ENCODE measurements around the gene TTC23L. TPM values are rescaled to one million over a fixed set of nuclear protein-coding genes. Genes with fewer than 3 reads are reported as not detected.

TTC23L gene, protein sequence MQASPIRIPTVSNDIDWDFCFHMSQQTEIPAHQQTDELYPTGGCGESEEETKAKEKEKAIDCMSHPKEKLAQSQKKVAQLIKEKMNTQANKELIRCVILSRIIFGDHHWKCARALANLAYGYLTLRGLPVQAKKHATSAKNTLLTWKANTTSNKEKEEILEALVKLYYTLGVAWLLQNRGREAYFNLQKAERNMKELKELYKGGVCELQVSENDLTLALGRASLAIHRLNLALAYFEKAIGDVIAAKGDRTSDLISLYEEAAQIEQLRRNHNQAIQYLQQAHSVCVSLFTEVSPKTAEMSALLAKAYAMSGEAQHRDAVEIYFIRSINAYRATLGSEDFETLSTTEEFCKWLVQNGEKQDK
- not detected for total RNA-seq
- long read RNA-seq, partial matches to known transcripts, result 0 of 1 reads
- long read RNA-seq, other reads (novel, unspliced or antisense), result 1 of 1 reads

- peak; percentile 95 to 98 for ATAC-seq
- DNase-seq, result peak; percentile 93
- intact Hi-C loops (cut with DNase I), result loop anchor here in 1 of 2 donors (10.0 kb wide), 1 partner anchor 184 kb away; the partner anchor contains the start of gene RAI14
Observed at GRCh38 chr5:34838785-34839714, at the start of gene TTC23L. TSS of gene TTC23L (plus strand) at chr5:34839164. CDS start at chr5:34840672, 1,508 bp downstream.

- ATAC-seq (no peak), DNase-seq (no peak)
- intact Hi-C loops (cut with DNase I), result no loop called here
Observed at GRCh38 chr5:34789639-34790038, 49.3 kb upstream of the TTC23L start.

DNA sequence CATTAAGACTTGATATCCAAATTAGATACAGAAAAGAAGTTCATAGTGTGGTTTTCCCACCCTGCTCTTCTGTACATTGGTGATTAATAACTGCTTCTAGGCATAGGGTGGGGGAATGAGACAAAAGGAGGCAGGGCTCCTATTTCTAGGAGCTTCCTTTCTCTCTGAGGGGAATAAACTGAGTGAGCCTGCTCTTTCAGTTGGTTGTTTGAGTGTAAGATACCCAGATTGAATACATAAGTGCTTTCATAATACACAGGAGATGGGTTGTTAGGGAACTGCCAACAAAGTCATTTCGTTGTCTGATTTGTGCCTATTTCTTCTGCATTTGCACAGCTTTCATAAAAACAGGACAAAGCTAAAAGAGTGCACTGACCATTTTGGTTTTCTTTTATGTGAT, 48.9 kb upstream of the TTC23L start:
- intact Hi-C loops (cut with DNase I), result no loop called here
- DNase-seq, result no peak
- ATAC-seq, result no peak

DNA sequence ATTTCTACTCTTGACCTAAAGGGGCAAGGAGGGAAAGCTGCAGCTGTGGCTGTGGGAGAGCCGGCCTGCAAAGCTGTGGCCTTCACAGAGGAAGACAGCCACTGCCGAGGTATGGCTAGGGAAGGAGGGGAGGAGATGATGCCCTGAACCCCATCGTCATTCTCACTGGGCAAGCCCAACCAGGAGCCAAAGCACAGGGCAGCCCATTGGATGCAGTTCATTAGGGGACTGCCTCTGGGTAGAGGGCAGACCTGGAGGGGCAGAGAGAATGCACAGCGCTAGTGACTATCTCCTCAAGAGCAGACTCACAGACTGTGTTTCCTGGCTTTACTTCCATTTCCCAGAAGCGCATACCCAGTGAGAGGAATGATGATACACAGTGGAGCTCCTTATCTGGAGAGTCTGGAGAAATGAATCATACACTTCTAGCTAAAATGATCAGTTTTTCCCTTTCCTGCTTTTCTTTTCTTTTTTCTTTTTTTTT, 47.2 kb upstream of the TTC23L start:
- ATAC-seq, result peak; percentile 76 to 94
- intact Hi-C loops (cut with DNase I), result no loop called here
- no peak for DNase-seq

DNA sequence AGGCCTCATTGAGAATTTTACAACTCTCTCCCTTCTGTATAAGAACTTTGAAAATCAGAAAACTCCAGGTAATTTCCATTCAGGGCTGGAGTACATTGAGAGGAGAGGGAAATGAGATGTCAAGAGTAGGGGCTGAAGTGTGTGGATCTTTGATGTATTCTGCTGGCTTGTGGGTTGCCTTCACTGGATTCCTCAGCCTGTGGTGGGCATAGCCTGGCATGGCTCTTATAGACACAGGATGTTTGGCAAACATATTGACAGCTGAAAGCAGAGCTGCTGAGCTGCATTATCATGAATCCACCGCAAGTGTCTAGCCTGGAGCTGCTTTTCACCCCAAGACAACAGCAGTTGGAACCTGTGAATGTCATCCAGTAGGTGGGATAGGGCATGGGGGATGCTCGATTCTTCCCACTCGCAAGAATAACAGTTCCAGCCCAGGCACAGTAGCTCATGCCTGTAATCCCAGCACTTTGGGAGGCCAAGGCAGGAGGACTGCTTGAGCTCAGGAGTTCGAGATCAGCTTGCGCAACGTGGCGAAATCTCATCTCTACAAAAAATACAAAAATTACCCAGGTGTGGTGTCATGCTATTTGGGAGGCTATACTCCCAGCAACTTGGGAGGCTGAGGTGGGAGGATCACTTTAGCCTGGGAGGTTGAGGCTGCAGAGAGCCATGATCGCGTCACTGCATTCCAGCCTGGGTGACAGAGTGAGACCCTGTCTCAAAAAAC, 36.0 kb upstream of the TTC23L start:
- ATAC-seq (no peak), DNase-seq (no peak)
- intact Hi-C loops (cut with DNase I), result no loop called here

DNA sequence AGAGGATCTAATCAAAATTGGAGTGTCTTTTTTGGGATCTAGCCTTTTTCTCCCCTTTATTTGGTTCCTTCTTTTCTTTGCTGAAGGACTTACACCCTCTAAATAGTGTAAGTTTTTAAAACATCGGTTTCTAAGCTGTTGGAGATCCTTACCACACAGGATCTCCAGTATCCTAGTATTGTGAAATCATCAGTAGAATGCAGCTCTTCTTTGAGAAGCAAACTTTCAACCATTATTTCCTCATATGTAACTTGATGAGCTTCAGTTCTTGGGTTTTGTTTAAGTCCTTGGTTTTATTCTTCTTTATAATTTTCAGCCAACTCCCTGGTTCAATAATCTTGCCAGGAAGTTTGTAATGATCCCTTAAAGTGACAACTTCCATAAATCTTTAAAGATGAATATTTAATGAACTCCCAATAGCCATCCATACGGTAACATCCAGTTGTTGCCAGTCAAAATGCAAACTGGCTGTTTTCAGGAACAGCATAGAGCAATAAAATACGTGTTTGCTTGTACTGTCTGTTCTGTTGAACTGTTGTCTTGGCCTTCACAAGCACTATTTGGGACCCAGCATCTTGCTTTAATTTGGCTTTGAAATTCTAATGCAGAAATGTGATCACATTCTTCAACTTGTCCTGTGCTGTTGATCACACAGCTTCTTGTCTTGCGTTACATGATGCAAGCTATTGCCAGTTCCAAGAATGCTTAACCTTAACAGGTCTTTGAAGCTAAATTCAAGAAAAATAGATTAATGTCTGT, 34.8 kb upstream of the TTC23L start:
- no peak for DNase-seq
- ATAC-seq, result no peak
- intact Hi-C loops (cut with DNase I), result no loop called here

- no peak for DNase-seq
- no peak for ATAC-seq
- intact Hi-C loops (cut with DNase I), result no loop called here
Observed at GRCh38 chr5:34804913-34805312, 34.1 kb upstream of the TTC23L start.

GRCh38 chr5:34806532-34806931, 32.4 kb upstream of the TTC23L start:
- intact Hi-C loops (cut with DNase I), result no loop called here
- DNase-seq, result no peak
- no peak for ATAC-seq

- intact Hi-C loops (cut with DNase I), result no loop called here
- ATAC-seq (no peak), DNase-seq (no peak)
Observed at GRCh38 chr5:34811706-34812105, 27.3 kb upstream of the TTC23L start.

GRCh38 chr5:34813509-34813908, 25.5 kb upstream of the TTC23L start:
- no peak for ATAC-seq
- no peak for DNase-seq
- intact Hi-C loops (cut with DNase I), result no loop called here

DNA sequence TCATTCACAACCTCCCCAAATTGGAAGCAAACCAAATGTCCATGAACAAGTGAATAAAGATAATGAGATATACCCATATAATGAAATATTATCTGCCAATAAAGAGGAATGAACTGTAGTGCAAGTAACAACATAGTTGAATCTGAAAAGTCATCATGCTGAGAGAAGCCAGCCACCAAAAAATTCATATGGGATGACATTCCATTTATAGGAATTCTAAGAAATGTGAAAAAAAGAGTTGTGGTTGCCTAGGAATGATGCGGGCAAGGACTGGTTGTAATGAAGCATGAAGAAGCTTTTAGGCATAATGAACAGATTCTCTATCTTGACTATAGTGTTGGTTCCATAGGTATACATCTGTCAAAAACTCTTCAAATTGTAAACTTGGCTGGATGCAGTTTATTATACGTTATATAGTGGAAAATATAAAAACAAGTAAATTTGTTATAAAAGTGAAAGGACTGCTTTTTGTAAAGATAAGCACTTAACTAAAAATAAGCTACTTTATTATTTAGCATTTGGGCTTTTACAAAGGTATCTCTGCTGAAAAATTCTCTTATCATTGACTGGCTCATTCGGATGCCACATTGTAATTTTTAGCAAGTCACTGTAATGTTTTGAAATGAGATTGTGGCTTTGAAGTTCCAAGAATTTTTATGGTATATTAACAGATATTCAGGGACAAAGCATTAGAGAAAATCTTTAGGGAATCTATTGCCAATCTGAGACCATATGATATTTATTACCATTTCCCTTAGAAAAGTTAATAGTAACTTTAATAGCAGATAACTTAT, 21.2 kb upstream of the TTC23L start:
- intact Hi-C loops (cut with DNase I), result no loop called here
- DNase-seq (no peak), ATAC-seq (no peak)

DNA sequence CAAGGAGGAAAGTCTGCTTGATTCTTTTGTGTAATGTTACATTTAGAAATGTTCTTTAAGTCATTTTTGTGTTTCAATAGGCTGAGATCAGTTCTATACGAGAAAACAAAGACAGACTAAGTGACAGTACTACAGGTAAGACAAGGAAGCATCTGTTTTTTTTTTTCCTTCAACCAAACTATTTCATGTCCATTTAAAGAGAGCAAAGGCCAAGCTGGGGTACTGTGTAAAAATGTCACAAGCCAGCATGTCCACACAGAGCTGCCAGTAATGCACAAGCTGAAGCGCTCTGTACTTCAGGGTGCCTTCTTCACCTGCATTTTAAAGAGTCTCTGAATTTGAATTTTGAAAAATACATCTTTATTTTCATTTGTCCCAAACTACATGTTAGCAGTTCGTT, 20.2 kb upstream of the TTC23L start:
- DNase-seq, result no peak
- intact Hi-C loops (cut with DNase I), result no loop called here

DNA sequence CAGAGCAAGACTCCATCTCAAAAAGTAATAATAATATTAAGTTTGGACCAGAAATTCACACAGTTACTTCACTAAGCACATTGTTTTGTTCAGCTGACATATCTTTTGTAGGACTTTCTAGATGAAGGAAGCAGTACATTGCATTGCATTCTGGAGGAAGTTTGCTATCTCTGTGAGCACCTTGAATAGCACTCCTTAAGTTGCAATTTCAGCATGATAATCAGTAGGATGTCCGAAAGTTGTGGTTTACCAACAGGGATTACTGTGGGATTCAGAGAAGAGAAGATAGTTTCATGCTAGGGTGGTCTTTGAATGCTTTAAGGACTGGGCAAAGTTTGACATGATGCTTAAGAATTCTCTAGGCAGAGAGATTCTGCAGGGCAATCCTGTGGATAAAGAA, 18.4 kb upstream of the TTC23L start:
- DNase-seq, result no peak
- intact Hi-C loops (cut with DNase I), result no loop called here
- no peak for ATAC-seq

More for the DNA sequence above, 20.2 kb upstream of the TTC23L start:
- no peak for ATAC-seq

DNA sequence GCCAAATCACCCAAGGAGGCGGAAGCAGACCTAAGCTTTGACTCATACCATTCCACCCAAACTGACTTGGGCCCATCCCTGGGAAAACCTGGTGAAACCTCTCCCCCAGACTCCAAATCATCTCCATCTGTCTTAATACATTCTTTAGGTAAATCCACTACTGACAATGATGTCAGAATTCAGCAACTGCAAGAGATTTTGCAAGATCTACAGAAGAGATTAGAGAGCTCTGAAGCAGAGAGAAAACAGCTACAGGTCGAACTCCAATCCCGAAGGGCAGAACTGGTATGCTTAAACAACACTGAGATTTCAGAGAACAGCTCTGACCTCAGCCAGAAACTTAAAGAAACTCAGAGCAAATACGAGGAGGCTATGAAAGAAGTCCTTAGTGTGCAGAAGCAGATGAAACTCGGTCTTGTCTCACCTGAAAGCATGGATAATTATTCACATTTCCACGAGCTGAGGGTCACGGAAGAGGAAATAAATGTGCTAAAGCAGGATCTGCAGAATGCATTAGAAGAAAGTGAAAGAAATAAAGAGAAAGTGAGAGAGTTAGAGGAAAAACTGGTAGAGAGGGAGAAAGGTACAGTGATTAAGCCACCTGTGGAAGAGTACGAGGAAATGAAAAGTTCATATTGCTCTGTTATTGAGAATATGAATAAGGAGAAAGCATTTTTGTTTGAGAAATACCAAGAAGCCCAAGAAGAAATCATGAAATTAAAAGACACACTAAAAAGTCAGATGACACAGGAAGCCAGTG, 15.8 kb upstream of the TTC23L start:
- ATAC-seq (no peak), DNase-seq (no peak)
- intact Hi-C loops (cut with DNase I), result no loop called here

- intact Hi-C loops (cut with DNase I), result no loop called here
- DNase-seq (no peak), ATAC-seq (no peak)
Observed at GRCh38 chr5:34826347-34826746, 12.6 kb upstream of the TTC23L start.

DNA sequence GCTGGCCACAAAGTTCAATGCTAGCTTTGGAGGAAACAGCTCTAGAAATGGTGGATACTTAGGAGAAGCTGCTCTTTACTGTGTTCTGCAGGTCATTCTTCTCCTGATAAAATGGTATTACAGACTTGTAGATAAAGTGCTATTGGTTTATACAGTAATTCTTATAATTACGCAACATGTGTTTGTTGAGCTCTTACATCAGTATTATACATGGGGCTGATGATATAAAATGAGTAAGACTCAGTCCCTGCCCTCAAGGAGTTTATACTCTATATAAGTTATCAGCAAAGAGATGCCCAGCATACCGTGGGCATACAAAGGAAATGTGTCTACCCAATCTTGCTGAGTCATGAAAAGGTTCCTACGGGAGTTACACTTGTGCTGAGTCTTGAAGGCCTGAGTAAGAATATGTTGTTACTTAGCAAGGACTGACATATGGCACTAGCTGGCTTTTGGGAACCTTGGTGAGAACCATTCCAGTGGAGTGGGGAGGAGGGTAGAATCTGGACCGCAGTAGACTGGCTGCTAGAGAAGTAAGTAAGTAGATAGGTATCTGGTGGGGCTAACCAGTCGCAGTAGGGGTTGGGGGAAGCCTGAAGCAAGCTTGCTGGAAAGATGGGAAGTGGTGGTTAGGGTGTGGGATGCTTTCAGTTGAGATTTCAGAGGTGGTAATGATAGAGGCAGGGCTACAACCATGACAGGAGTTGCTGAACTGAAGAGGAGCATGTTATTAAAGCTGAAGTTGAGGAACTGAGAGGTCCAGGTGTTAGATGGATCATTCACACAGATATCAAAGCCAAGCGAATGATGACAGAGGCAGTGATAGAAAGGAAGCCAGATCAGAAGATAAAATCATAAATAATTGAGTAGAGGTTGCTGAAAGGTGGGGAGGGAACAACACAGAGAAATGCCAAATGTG, 11.1 kb upstream of the TTC23L start:
- DNase-seq, result no peak
- intact Hi-C loops (cut with DNase I), result no loop called here
- ATAC-seq, result no peak

Data from left cardiac atrium (tissue), 4 donors.